K562 (cell line): ENCODE data around the gene IL17F.

ENCODE experiments used
- ARID2 ChIP-seq: fragments of 450-650 bp; IDR thresholded peaks from 2 replicates; pipeline ENCODE4 v1.6.1; 2017; ENCODE audit warnings: antibody characterized with exemption, mild to moderate bottlenecking
- CREB1 ChIP-seq, 2 experiments: sonication (generic) in 1 of 2; formaldehyde crosslinking in 1 of 2; IDR thresholded peaks; 2 replicates each; pipeline versions ENCODE4 v1.6.1 to v1.8.0; 2012 to 2022; ENCODE audit warnings: inconsistent platforms in 1 of 2, mild to moderate bottlenecking in 1 of 2, missing genetic modification reagents in 1 of 2, moderate library complexity in 1 of 2
- CTCF ChIP-seq, 3 experiments: IDR thresholded peaks in 2 of 3; conservative IDR thresholded peaks in 1 of 3; 2 replicates each; pipeline ENCODE4 v1.5.1; 2011 to 2012; ENCODE audit warnings: low read length in 3 of 3, mild to moderate bottlenecking in 3 of 3, control low read depth in 2 of 3, improper control_type of control experiment in 1 of 3, inconsistent platforms in 1 of 3, low read depth in 1 of 3, mixed read lengths in 1 of 3, moderate library complexity in 1 of 3; ENCODE audit not compliant: insufficient read depth in 2 of 3
- GATAD2A ChIP-seq: fragments of 450-650 bp; IDR thresholded peaks from 2 replicates; pipeline ENCODE4 v1.6.1; 2017
- JUND ChIP-seq, 2 experiments: IDR thresholded peaks; 2 replicates in 1 of 2; 3 replicates in 1 of 2; pipeline ENCODE4 v1.6.1; 2011; ENCODE audit warnings: borderline replicate concordance in 2 of 2, low read depth in 2 of 2, low read length in 2 of 2, improper control_type of control experiment in 1 of 2, missing biosample characterization in 1 of 2, missing genetic modification characterization in 1 of 2, missing genetic modification reagents in 1 of 2
- POLR2A ChIP-seq: fragments of 450-650 bp; conservative IDR thresholded peaks from 2 replicates; pipeline ENCODE4 v1.6.1; 2016
- RERE ChIP-seq: sonication (generic); formaldehyde crosslinking; IDR thresholded peaks from 2 replicates; pipeline ENCODE4 v1.8.0; 2023; ENCODE audit warnings: missing genetic modification reagents, mild to moderate bottlenecking, borderline replicate concordance
- REST ChIP-seq, 2 experiments: fragments of 450-650 bp; formaldehyde crosslinking in 1 of 2; IDR thresholded peaks; 2 replicates each; pipeline versions ENCODE4 v1.4.0 to v1.6.1; 2014 to 2020; ENCODE audit warnings: mild to moderate bottlenecking in 2 of 2, borderline replicate concordance in 1 of 2, low read depth in 1 of 2
- RFX5 ChIP-seq: IDR thresholded peaks from 2 replicates; pipeline ENCODE4 v1.6.1; 2011; ENCODE audit warnings: low read depth, mild to moderate bottlenecking, improper control_type of control experiment, low read length
- TAF1 ChIP-seq: IDR thresholded peaks from 2 replicates; pipeline ENCODE4 v1.6.1; 2011; ENCODE audit warnings: mild to moderate bottlenecking, low read length, moderate library complexity; ENCODE audit not compliant: insufficient read depth, control insufficient read depth, severe bottlenecking; ENCODE audit errors: extremely low read depth
- ZNF263 ChIP-seq: sonication (generic); formaldehyde crosslinking; IDR thresholded peaks from 2 replicates; pipeline ENCODE4 v1.8.0; 2022; ENCODE audit warnings: mild to moderate bottlenecking, missing genetic modification reagents, borderline replicate concordance

- no peak for TF ChIP-seq RERE (CRISPR knock-in tag)
- no peak for TF ChIP-seq ARID2
- no peak for TF ChIP-seq TAF1
- no peak for TF ChIP-seq GATAD2A
- TF ChIP-seq JUND (IDR thresholded peaks at IDR 0.05; ENCODE audit: borderline replicate concordance, low read depth, low read length) = no peak
- no peak for TF ChIP-seq JUND (tag; IDR thresholded peaks at IDR 0.05; ENCODE audit: borderline replicate concordance, low read depth, low read length)
- no peak for TF ChIP-seq CTCF (IDR thresholded peaks at IDR 0.05 in 2 of 3, conservative IDR thresholded peaks at IDR 0.05 in 1 of 3; ENCODE audit: insufficient read depth in 2 of 3, low read depth in 1 of 3, low read length in 3 of 3)
- TF ChIP-seq RFX5 = no peak
- no peak for TF ChIP-seq POLR2A
- TF ChIP-seq REST (IDR thresholded peaks at IDR 0.05; ENCODE audit: borderline replicate concordance) = no peak
- no peak for TF ChIP-seq REST (CRISPR knock-in tag; IDR thresholded peaks at IDR 0.05; ENCODE audit: low read depth)
- no peak for TF ChIP-seq CREB1 (IDR thresholded peaks at IDR 0.05)
- no peak for TF ChIP-seq CREB1 (CRISPR knock-in tag; IDR thresholded peaks at IDR 0.05)
- TF ChIP-seq ZNF263 (CRISPR knock-in tag) = no peak
Observed at GRCh38 chr6:52233005-52233404, 11.3 kb downstream of the IL17F start.
